SK-N-SH (cell line): ENCODE results near the gene XPOT.

Source experiments
- CTCF ChIP-seq: fragments of 200-600 bp; sonication (generic); IDR thresholded peaks from 2 replicates; pipeline ENCODE4 v1.6.1; 2017; ENCODE audit warnings: antibody characterized with exemption, mild to moderate bottlenecking, moderate library complexity
- EP300 ChIP-seq, 2 experiments: IDR thresholded peaks; 2 replicates each; pipeline versions ENCODE4 v1.4.0 to v1.6.1; 2012; ENCODE audit warnings: borderline replicate concordance in 1 of 2, low read depth in 1 of 2, low read length in 1 of 2
- FOXM1 ChIP-seq: IDR thresholded peaks from 2 replicates; pipeline ENCODE4 v1.4.0; 2012; ENCODE audit warnings: low read depth, mild to moderate bottlenecking
- NRF1 ChIP-seq: IDR thresholded peaks from 2 replicates; pipeline ENCODE4 v1.6.1; 2012; ENCODE audit warnings: low read depth, mild to moderate bottlenecking, low read length
- POLR2AphosphoS5 ChIP-seq: IDR thresholded peaks from 2 replicates; pipeline ENCODE4 v1.6.1; 2012; ENCODE audit warnings: low read depth, low read length
- REST ChIP-seq: IDR thresholded peaks from 2 replicates; pipeline ENCODE4 v1.6.1; 2012; ENCODE audit warnings: mild to moderate bottlenecking, low read depth, low read length, moderate library complexity
- YY1 ChIP-seq: IDR thresholded peaks from 2 replicates; pipeline ENCODE4 v1.4.0; 2012; ENCODE audit warnings: low read depth, mild to moderate bottlenecking

GRCh38 chr12:64469455-64470142 lies 65.4 kb downstream of the XPOT start:
- no peak for TF ChIP-seq POLR2AphosphoS5
- TF ChIP-seq CTCF, result no peak
- TF ChIP-seq YY1, result no peak
- no peak for TF ChIP-seq FOXM1
- no peak for TF ChIP-seq NRF1
- no peak for TF ChIP-seq REST
- TF ChIP-seq EP300 (IDR thresholded peaks at IDR 0.05; ENCODE audit: borderline replicate concordance in 1 of 2, low read depth in 1 of 2, low read length in 1 of 2), result no peak
